Stimulated activated CD8-positive, alpha-beta memory T cell treated with anti-CD3 and anti-CD28 coated beads, Interleukin-12 subunit alpha, Interleukin-12 subunit beta, amount 100 ng/mL, for 1 hour (primary cell): Measurements from ENCODE around the gene ZMYND19.
A peak's percentile ranks its signal among the peaks of the same experiment; 100 is the strongest.
"Not testable (repeated sequence)": the region's sequence is repeated elsewhere in the genome, so short reads cannot be mapped to it uniquely, and the experiment has no call there.

Experiments used
- DNase-seq: peaks from one replicate; pipeline ENCODE4 v3.0.0-alpha.2; 2020; ENCODE audit warnings: low read depth

The ZMYND19 gene

GRCh38 chr9:137590469-137591383 is at the start of gene ZMYND19:
ZMYND19 (minus strand) TSS chr9:137590512; CDS start chr9:137590263, 249 bp downstream.
- peak; percentile 81 for DNase-seq

GRCh38 chr9:137639303-137640051 is 49.2 kb upstream of the ZMYND19 start:
- DNase-seq: no peak

GRCh38 chr9:137638680-137639079 is 48.4 kb upstream of the ZMYND19 start:
- no peak for DNase-seq

GRCh38 chr9:137634016-137634415 is 43.7 kb upstream of the ZMYND19 start:
- DNase-seq: no peak

- no peak for DNase-seq
Measured at GRCh38 chr9:137632230-137633161, 42.2 kb upstream of the ZMYND19 start.

- DNase-seq: no peak
Measured at GRCh38 chr9:137631345-137632229, 41.3 kb upstream of the ZMYND19 start.

- no peak for DNase-seq
Measured at GRCh38 chr9:137630679-137631078, 40.4 kb upstream of the ZMYND19 start.

- no peak for DNase-seq
Measured at GRCh38 chr9:137630126-137630525, 39.8 kb upstream of the ZMYND19 start.

- not testable (repeated sequence) for DNase-seq
Measured at GRCh38 chr9:137627406-137627805, 37.1 kb upstream of the ZMYND19 start.

GRCh38 chr9:137626464-137626863 is 36.2 kb upstream of the ZMYND19 start:
- DNase-seq: no peak

GRCh38 chr9:137622211-137622610 is 31.9 kb upstream of the ZMYND19 start:
- DNase-seq: not testable (repeated sequence)

GRCh38 chr9:137621131-137621757 is 30.9 kb upstream of the ZMYND19 start:
- DNase-seq: no peak

- DNase-seq: no peak
Measured at GRCh38 chr9:137620581-137620980, 30.3 kb upstream of the ZMYND19 start.

GRCh38 chr9:137620048-137620405 is 29.7 kb upstream of the ZMYND19 start:
- DNase-seq: no peak

GRCh38 chr9:137619240-137620047 is 29.1 kb upstream of the ZMYND19 start:
- DNase-seq: no peak

- DNase-seq: peak; percentile 83
Measured at GRCh38 chr9:137618105-137619067, 28.1 kb upstream of the ZMYND19 start, which contains the start of gene EHMT1. EHMT1 (plus strand) TSS chr9:137619005; CDS start chr9:137619029, 24 bp downstream.

GRCh38 chr9:137615387-137615871 is 25.1 kb upstream of the ZMYND19 start:
- DNase-seq: no peak
